SK-N-SH (cell line): Measurements from ENCODE around the gene NR2E3. TPM values are rescaled to one million over a fixed set of nuclear protein-coding genes. Genes with fewer than 3 reads are reported as not detected.

ENCODE experiments used
- CTCF ChIA-PET: fragments of 300-600, 350-600 bp; formaldehyde crosslinking; extraction: SDS; loops from one replicate; lab custom pipeline; 2021; lab: Yijun Ruan, JAX
- POLR2A ChIA-PET: fragments of 350-600 bp; sonication (Branson Sonifier 250); formaldehyde crosslinking; extraction: SDS; loops from one replicate; lab custom pipeline; 2020; ENCODE audit warnings: antibody characterized with exemption, inconsistent platforms; lab: Yijun Ruan, JAX
- DNase-seq: peaks from one replicate; pipeline ENCODE4 v3.0.0; 2012
- H2AFZ ChIP-seq: fragments of 200-600 bp; sonication (generic); 2 replicates; pipeline ENCODE4 v1.8.1; 2016; ENCODE audit warnings: antibody characterized with exemption, mild to moderate bottlenecking, low read depth
- H3F3A ChIP-seq: fragments of 200-600 bp; sonication (generic); replicated peaks from 2 replicates; pipeline ENCODE3; 2016; ENCODE audit warnings: antibody characterized with exemption, mild to moderate bottlenecking; ENCODE audit not compliant: insufficient read depth
- H3K27ac ChIP-seq, 2 experiments: fragments of 200-500 bp in 1 of 2; fragments of 200-600 bp in 1 of 2; sonication (Bioruptor generic) in 1 of 2; sonication (generic), shearing (Covaris generic) in 1 of 2; 2 replicates each; pipeline versions ENCODE4 v1.5.1 to v1.6.1; 2014 to 2016; ENCODE audit warnings: low read depth in 2 of 2, inconsistent platforms in 1 of 2, low read length in 1 of 2, mild to moderate bottlenecking in 1 of 2, mixed read lengths in 1 of 2
- H3K27me3 ChIP-seq: fragments of 200-600 bp; sonication (generic), shearing (Covaris generic); 2 replicates; pipeline ENCODE4 v1.6.1; 2016; ENCODE audit warnings: mixed run types; ENCODE audit not compliant: insufficient read depth
- H3K36me3 ChIP-seq, 2 experiments: fragments of 200-500 bp in 1 of 2; fragments of 200-600 bp in 1 of 2; sonication (Bioruptor generic) in 1 of 2; sonication (generic) in 1 of 2; replicated peaks in 1 of 2; 2 replicates each; pipeline versions ENCODE3 to v1.5.1; 2014 to 2016; ENCODE audit warnings: low read length in 1 of 2, mild to moderate bottlenecking in 1 of 2; ENCODE audit not compliant: insufficient read depth in 2 of 2, control insufficient read depth in 1 of 2
- H3K4me1 ChIP-seq, 2 experiments: fragments of 200-500 bp in 1 of 2; fragments of 200-600 bp in 1 of 2; sonication (Bioruptor generic) in 1 of 2; sonication (generic), shearing (Covaris generic) in 1 of 2; 2 replicates each; pipeline versions ENCODE4 v1.5.1 to v1.6.1; 2014 to 2016; ENCODE audit warnings: low read depth in 1 of 2, low read length in 1 of 2, mixed run types in 1 of 2; ENCODE audit not compliant: insufficient read depth in 2 of 2, control insufficient read depth in 1 of 2
- H3K4me2 ChIP-seq: fragments of 200-600 bp; sonication (generic), shearing (Covaris generic); 2 replicates; pipeline ENCODE4 v1.6.1; 2017; ENCODE audit warnings: mixed run types
- H3K4me3 ChIP-seq, 2 experiments: fragments of 200-500 bp in 1 of 2; fragments of 200-600 bp in 1 of 2; sonication (Bioruptor generic) in 1 of 2; sonication (generic), shearing (Covaris generic) in 1 of 2; 2 replicates each; pipeline versions ENCODE4 v1.5.1 to v1.8.1; 2014 to 2016; ENCODE audit warnings: low read depth in 2 of 2, inconsistent platforms in 1 of 2, low read length in 1 of 2, mild to moderate bottlenecking in 1 of 2, mixed read lengths in 1 of 2, moderate library complexity in 1 of 2
- H3K79me2 ChIP-seq: fragments of 200-600 bp; sonication (generic); 2 replicates; pipeline ENCODE4 v1.8.1; 2017; ENCODE audit warnings: mild to moderate bottlenecking; ENCODE audit not compliant: insufficient read depth
- H3K9ac ChIP-seq: fragments of 200-600 bp; sonication (generic); 2 replicates; pipeline ENCODE4 v1.6.1; 2017; ENCODE audit warnings: mixed run types
- H3K9me2 ChIP-seq: fragments of 200-600 bp; sonication (generic); 2 replicates; pipeline ENCODE4 v1.6.1; 2017; ENCODE audit warnings: mixed run types
- H3K9me3 ChIP-seq: fragments of 200-600 bp; sonication (generic); 2 replicates; pipeline ENCODE4 v1.6.1; 2017; ENCODE audit warnings: mixed run types, mild to moderate bottlenecking, moderate library complexity
- H4K20me1 ChIP-seq: fragments of 200-600 bp; sonication (generic); 2 replicates; pipeline ENCODE4 v1.6.1; 2017; ENCODE audit warnings: mild to moderate bottlenecking, mixed run types; ENCODE audit not compliant: insufficient read depth
- CHD2 ChIP-seq: fragments of 150-350 bp; IDR thresholded peaks from 2 replicates; pipeline ENCODE4 v1.6.1; 2018; ENCODE audit warnings: low read length; ENCODE audit not compliant: partially characterized antibody
- EP300 ChIP-seq, 2 experiments: IDR thresholded peaks; 2 replicates each; pipeline versions ENCODE4 v1.4.0 to v1.6.1; 2012; ENCODE audit warnings: borderline replicate concordance in 1 of 2, low read depth in 1 of 2, low read length in 1 of 2
- FOSL2 ChIP-seq: IDR thresholded peaks from 2 replicates; pipeline ENCODE4 v1.4.0; 2012; ENCODE audit warnings: low read depth, mild to moderate bottlenecking, moderate library complexity, borderline replicate concordance
- FOXJ3 ChIP-seq: sonication (generic); formaldehyde crosslinking; IDR thresholded peaks from 2 replicates; pipeline ENCODE4 v1.5.1; 2020; ENCODE audit warnings: mild to moderate bottlenecking, missing genetic modification reagents
- GABPA ChIP-seq: IDR thresholded peaks from 2 replicates; pipeline ENCODE4 v1.4.0; 2012; ENCODE audit warnings: low read depth, mild to moderate bottlenecking
- GATA2 ChIP-seq: sonication (generic); formaldehyde crosslinking; IDR thresholded peaks from 2 replicates; pipeline ENCODE4 v1.5.0; 2020; ENCODE audit warnings: mild to moderate bottlenecking, missing genetic modification reagents
- JUND ChIP-seq: IDR thresholded peaks from 2 replicates; pipeline ENCODE4 v1.4.0; 2012
- MEF2A ChIP-seq: IDR thresholded peaks from 2 replicates; pipeline ENCODE4 v1.4.0; 2012; ENCODE audit warnings: low read depth, borderline replicate concordance
- POLR2AphosphoS5 ChIP-seq: IDR thresholded peaks from 2 replicates; pipeline ENCODE4 v1.6.1; 2012; ENCODE audit warnings: low read depth, low read length
- RFX5 ChIP-seq: IDR thresholded peaks from 2 replicates; pipeline ENCODE4 v1.6.1; 2012; ENCODE audit warnings: mild to moderate bottlenecking, improper control_type of control experiment, low read length
- RXRA ChIP-seq: IDR thresholded peaks from 2 replicates; pipeline ENCODE4 v1.4.0; 2012; ENCODE audit warnings: low read depth, mild to moderate bottlenecking, borderline replicate concordance
- SIN3A ChIP-seq: IDR thresholded peaks from 2 replicates; pipeline ENCODE4 v1.6.1; 2012; ENCODE audit warnings: low read depth, mild to moderate bottlenecking, low read length, moderate library complexity, borderline replicate concordance
- TAF1 ChIP-seq: IDR thresholded peaks from 2 replicates; pipeline ENCODE4 v1.6.1; 2012; ENCODE audit warnings: low read depth, mild to moderate bottlenecking, low read length, moderate library complexity, borderline replicate concordance
- TEAD4 ChIP-seq: IDR thresholded peaks from 2 replicates; pipeline ENCODE4 v1.4.0; 2012; ENCODE audit warnings: mild to moderate bottlenecking, borderline replicate concordance; ENCODE audit not compliant: insufficient read depth
- WGBS: methylation state at CpG from one replicate; pipeline ENCODE4 v1.1.6; 2017; ENCODE audit warnings: low lambda C conversion rate; 5-methylcytosine and 5-hydroxymethylcytosine counted together
- polyA plus RNA-seq, 3 experiments: library from polyadenylated mRNA; depleted of rRNA; stranded (reverse); fragments of >200 nt; gene quantifications; 2 replicates each; pipeline ENCODE4 v1.2.3, GENCODE V29; 2012
- TF ChIP-seq, protein P1 (sequence below): fragments of 150-350 bp; IDR thresholded peaks from 2 replicates; pipeline ENCODE4 v1.6.1; 2017; ENCODE audit warnings: antibody characterized with exemption, low read length, low read depth, borderline replicate concordance
- TF ChIP-seq, protein P2 (sequence below): IDR thresholded peaks from 2 replicates; pipeline ENCODE4 v1.4.0; 2012; ENCODE audit warnings: low read depth, borderline replicate concordance
- TF ChIP-seq, protein P3 (sequence below): fragments of 150-350 bp; IDR thresholded peaks from 2 replicates; pipeline ENCODE4 v1.6.1; 2016; ENCODE audit warnings: mild to moderate bottlenecking, low read depth, low read length
- TF ChIP-seq, protein P4 (sequence below): IDR thresholded peaks from 2 replicates; pipeline ENCODE4 v1.6.1; 2012; ENCODE audit warnings: mild to moderate bottlenecking, low read depth, low read length, moderate library complexity

The NR2E3 gene
- polyA plus RNA-seq, 1 of the 3 experiments (the other 2 are of a cell fraction) = 0.18 TPM

DNA sequence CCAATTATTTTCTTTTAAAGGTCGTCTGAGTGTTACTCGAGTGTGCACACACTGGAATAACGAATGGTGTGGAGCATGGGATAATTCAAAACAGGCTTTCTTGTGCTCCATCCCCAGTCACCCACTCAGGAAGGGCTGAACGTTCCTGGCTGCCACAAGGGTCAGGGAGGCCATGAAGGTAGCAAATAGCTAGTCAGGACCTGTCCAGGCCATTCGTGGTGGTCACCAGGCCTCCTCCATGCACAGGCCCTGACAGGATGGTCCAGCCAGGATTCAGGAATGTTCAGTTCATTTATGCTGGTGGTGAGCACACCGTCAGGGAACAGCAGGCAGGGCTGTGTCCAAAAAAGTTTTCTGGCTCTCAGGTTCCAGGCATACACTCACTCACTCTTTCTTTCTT is 11.7 kb upstream of the NR2E3 start:
- H3K27me3 ChIP-seq = no peaks in the 10 kb centered on the region
- no peaks in the 10 kb centered on the region for H3K79me2 ChIP-seq
- ChIA-PET CTCF (interaction anchor here (0.8 to 5.4 kb wide), 5 partner anchors 12 to 412 kb away, joined by 3 to 57 read pairs (median 5); no protein-coding TSS in a partner anchor), POLR2A (no interaction called here)
- no peak for DNase-seq
- H3K9me2 ChIP-seq = no peaks in the 10 kb centered on the region
- WGBS = 80% methylated on average over 6 of the region's 6 CpGs
- no peak overlapping the region for H2AFZ ChIP-seq
- H3K4me1 ChIP-seq = no peaks in the 10 kb centered on the region
- no peaks in the 10 kb centered on the region for H3F3A ChIP-seq
- H3K9me3 ChIP-seq = no peaks in the 10 kb centered on the region
- no peaks in the 10 kb centered on the region for H4K20me1 ChIP-seq
- TF ChIP-seq, protein P1, sequence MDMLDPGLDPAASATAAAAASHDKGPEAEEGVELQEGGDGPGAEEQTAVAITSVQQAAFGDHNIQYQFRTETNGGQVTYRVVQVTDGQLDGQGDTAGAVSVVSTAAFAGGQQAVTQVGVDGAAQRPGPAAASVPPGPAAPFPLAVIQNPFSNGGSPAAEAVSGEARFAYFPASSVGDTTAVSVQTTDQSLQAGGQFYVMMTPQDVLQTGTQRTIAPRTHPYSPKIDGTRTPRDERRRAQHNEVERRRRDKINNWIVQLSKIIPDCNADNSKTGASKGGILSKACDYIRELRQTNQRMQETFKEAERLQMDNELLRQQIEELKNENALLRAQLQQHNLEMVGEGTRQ = no peak
- TF ChIP-seq JUND = no peak
- no peak for TF ChIP-seq TAF1
- TF ChIP-seq, protein P2, sequence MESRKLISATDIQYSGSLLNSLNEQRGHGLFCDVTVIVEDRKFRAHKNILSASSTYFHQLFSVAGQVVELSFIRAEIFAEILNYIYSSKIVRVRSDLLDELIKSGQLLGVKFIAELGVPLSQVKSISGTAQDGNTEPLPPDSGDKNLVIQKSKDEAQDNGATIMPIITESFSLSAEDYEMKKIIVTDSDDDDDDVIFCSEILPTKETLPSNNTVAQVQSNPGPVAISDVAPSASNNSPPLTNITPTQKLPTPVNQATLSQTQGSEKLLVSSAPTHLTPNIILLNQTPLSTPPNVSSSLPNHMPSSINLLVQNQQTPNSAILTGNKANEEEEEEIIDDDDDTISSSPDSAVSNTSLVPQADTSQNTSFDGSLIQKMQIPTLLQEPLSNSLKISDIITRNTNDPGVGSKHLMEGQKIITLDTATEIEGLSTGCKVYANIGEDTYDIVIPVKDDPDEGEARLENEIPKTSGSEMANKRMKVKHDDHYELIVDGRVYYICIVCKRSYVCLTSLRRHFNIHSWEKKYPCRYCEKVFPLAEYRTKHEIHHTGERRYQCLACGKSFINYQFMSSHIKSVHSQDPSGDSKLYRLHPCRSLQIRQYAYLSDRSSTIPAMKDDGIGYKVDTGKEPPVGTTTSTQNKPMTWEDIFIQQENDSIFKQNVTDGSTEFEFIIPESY = no peak
- TF ChIP-seq CHD2 = no peak
- TF ChIP-seq GABPA = no peak
- TF ChIP-seq, protein P3, sequence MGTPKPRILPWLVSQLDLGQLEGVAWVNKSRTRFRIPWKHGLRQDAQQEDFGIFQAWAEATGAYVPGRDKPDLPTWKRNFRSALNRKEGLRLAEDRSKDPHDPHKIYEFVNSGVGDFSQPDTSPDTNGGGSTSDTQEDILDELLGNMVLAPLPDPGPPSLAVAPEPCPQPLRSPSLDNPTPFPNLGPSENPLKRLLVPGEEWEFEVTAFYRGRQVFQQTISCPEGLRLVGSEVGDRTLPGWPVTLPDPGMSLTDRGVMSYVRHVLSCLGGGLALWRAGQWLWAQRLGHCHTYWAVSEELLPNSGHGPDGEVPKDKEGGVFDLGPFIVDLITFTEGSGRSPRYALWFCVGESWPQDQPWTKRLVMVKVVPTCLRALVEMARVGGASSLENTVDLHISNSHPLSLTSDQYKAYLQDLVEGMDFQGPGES = no peak
- TF ChIP-seq EP300 (IDR thresholded peaks at IDR 0.05; ENCODE audit: borderline replicate concordance in 1 of 2, low read depth in 1 of 2, low read length in 1 of 2) = no peak
- no peak for TF ChIP-seq TEAD4
- no peak for TF ChIP-seq FOXJ3 (CRISPR knock-in tag)
- no peak for TF ChIP-seq RFX5
- TF ChIP-seq, protein P4, sequence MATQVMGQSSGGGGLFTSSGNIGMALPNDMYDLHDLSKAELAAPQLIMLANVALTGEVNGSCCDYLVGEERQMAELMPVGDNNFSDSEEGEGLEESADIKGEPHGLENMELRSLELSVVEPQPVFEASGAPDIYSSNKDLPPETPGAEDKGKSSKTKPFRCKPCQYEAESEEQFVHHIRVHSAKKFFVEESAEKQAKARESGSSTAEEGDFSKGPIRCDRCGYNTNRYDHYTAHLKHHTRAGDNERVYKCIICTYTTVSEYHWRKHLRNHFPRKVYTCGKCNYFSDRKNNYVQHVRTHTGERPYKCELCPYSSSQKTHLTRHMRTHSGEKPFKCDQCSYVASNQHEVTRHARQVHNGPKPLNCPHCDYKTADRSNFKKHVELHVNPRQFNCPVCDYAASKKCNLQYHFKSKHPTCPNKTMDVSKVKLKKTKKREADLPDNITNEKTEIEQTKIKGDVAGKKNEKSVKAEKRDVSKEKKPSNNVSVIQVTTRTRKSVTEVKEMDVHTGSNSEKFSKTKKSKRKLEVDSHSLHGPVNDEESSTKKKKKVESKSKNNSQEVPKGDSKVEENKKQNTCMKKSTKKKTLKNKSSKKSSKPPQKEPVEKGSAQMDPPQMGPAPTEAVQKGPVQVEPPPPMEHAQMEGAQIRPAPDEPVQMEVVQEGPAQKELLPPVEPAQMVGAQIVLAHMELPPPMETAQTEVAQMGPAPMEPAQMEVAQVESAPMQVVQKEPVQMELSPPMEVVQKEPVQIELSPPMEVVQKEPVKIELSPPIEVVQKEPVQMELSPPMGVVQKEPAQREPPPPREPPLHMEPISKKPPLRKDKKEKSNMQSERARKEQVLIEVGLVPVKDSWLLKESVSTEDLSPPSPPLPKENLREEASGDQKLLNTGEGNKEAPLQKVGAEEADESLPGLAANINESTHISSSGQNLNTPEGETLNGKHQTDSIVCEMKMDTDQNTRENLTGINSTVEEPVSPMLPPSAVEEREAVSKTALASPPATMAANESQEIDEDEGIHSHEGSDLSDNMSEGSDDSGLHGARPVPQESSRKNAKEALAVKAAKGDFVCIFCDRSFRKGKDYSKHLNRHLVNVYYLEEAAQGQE = no peak
- no peak for TF ChIP-seq SIN3A
- no peak for TF ChIP-seq FOSL2
- TF ChIP-seq MEF2A = no peak
- TF ChIP-seq RXRA = no peak
- TF ChIP-seq GATA2 (CRISPR knock-in tag) = no peak
- no peak for TF ChIP-seq POLR2AphosphoS5
- no peak overlapping the region for H3K27ac ChIP-seq
- no peaks in the 10 kb centered on the region for H3K36me3 ChIP-seq
- no peak overlapping the region for H3K9ac ChIP-seq
- no peak overlapping the region for H3K4me3 ChIP-seq
- H3K4me2 ChIP-seq = no peak overlapping the region
